VCaP (cell line): ENCODE data around the gene KPNA1.
"Not testable (repeated sequence)": the region's sequence is repeated elsewhere in the genome, so short reads cannot be mapped to it uniquely, and the experiment has no call there.

ENCODE experiments used
- H3K27ac ChIP-seq: fragments of 450-650 bp; 2 replicates; pipeline ENCODE4 v1.5.1; 2017
- TF ChIP-seq, protein P1 (sequence below): fragments of 450-650 bp; conservative IDR thresholded peaks from 2 replicates; pipeline ENCODE4 v1.5.1; 2017; ENCODE audit warnings: mild to moderate bottlenecking, moderate library complexity

Gene KPNA1

DNA sequence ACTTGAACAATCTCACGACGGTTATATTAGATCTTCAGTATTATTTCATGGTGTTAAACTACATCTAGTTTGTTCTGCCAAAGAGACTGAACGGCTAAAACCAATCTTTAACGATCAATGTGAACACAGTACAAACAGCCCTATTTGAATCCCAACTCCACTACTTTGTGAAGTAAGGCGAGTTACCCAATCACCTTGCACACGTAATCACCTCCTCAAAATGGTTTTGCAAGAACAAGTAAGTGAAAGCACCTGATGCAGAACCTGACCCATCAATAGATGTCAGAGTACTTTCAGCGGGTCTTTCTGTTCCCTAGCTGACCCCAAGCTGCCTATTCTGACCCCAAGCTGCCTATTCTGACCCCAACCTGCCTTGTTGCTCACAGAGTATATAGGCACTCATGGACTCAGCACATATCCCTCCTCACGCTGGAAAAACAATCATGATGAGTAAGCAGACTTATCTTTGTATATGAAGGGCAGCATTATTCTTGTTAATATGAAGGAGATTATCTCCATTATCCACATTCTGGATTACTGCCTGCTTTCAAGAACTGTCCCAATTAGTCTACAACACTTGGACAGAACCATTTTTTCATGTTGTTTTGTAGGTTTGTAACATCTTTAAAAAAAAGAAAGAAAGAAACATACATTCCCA is 3.7 kb downstream of the KPNA1 start:
- TF ChIP-seq, protein P1, sequence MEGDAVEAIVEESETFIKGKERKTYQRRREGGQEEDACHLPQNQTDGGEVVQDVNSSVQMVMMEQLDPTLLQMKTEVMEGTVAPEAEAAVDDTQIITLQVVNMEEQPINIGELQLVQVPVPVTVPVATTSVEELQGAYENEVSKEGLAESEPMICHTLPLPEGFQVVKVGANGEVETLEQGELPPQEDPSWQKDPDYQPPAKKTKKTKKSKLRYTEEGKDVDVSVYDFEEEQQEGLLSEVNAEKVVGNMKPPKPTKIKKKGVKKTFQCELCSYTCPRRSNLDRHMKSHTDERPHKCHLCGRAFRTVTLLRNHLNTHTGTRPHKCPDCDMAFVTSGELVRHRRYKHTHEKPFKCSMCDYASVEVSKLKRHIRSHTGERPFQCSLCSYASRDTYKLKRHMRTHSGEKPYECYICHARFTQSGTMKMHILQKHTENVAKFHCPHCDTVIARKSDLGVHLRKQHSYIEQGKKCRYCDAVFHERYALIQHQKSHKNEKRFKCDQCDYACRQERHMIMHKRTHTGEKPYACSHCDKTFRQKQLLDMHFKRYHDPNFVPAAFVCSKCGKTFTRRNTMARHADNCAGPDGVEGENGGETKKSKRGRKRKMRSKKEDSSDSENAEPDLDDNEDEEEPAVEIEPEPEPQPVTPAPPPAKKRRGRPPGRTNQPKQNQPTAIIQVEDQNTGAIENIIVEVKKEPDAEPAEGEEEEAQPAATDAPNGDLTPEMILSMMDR: no peak
- H3K27ac ChIP-seq: no peak overlapping the region

DNA sequence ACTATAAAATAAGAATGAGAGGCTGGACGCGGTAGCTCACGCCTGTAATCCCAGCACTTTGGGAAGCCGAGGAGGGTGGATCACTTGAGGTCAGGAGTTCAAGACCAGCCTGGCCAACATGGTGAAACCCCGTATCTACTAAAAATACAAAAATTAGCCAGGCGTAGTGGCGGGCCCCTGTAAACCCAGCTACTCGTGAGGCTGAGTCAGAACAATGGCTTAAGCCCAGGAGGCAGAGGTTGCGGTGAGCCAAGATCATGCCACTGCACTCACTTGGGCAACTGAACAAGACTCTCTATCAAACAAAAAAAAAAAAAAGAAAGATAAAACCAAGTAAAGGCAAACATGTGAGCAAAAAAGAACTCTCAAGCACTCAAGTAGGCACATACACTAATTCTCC is 5.8 kb downstream of the KPNA1 start:
- not testable (repeated sequence) for H3K27ac ChIP-seq

DNA sequence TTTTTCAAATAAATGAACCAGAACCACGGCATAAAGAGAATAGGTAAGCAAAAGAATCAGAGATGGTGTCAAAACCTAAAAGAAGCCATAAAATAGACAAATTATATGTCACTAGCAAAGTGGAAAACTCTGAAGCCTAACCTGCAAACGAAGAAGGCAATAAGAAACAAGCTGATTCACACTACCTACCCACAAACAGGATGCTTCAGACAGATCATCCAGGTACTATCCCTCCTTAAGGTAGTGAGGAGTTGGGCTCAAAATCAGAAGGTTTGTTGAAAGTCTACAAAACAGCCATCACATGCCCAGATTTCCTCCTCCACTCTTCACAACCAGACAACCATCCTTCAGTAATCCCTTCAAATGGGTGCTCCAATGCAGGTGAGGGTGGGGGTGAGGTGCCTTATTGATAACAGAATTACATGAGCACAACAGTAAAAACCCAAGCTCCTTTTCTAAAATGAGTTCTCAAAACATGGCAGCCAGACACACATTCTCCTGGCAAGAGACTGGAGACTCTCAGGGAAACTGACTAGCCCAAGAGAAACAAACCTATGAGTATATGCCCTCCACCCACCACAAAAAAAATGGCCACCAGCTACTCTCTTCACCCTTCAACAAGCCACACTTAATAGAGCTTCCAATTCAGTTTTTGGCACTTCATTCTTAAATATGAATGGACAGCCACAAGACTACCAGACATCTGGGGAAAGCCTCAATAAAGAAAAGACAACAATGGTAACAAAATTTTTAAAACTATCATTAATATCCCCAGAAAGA is 6.4 kb downstream of the KPNA1 start:
- TF ChIP-seq, protein P1: no peak
- H3K27ac ChIP-seq: no peak overlapping the region

DNA sequence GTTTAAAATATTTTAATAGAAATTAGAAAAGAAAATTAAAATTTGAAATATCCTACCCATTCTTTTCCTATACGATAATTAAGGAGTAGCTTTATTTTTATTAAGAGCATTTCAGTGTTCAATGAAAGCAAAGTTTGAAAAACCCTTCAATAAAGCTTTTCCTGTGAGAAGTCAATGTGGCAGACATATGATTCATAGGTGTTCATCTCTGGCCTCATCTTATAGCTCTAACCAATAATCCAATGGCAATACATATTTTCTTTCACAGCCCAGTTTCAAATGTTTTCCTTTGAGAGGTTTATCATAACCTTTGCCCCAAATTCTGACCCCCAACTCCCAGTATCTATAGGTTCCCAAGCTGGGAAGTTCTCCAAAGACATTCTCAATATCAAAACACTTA is 8.3 kb downstream of the KPNA1 start:
- H3K27ac ChIP-seq: no peak overlapping the region
- TF ChIP-seq, protein P1: no peak

DNA sequence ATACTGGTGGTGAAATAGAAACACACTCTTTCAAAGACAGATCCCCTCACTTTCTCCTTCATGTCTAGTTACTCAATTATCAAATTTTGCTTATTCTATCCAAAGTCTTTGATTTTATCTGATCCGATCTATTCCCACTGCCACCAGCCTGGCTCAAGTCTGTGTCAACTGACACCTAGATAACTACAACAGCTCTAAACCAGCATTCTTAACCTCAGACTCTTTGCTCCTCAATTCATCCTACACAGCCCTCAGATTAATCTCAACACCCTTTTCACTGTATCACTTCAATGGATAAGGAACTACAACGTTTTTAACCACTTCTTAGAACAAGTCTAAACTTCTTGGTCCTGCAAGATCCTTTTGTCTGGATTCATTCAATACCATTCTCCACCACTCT is 9.1 kb downstream of the KPNA1 start:
- TF ChIP-seq, protein P1: no peak

DNA sequence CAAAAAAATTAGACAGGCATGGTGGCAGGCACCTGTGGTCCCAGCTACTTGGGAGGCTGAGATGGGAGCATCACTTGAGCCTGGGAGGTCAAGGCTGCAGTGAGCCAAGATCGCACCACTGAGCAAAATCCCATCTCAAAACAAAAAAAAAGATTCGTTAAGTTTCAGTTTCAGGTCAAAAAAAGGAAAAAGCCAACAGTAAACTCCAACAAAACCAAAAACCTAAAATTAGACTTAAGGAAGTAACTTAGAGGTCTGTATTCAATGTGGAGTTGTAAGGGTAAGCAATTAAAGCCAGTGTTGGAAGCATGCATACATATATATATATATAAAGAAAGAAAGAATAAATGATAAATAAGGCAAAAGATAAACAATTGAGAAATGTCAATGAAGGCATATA is 11.8 kb downstream of the KPNA1 start:
- no peak overlapping the region for H3K27ac ChIP-seq
- TF ChIP-seq, protein P1: no peak

More for the DNA sequence above, 9.1 kb downstream of the KPNA1 start:
- no peak overlapping the region for H3K27ac ChIP-seq

DNA sequence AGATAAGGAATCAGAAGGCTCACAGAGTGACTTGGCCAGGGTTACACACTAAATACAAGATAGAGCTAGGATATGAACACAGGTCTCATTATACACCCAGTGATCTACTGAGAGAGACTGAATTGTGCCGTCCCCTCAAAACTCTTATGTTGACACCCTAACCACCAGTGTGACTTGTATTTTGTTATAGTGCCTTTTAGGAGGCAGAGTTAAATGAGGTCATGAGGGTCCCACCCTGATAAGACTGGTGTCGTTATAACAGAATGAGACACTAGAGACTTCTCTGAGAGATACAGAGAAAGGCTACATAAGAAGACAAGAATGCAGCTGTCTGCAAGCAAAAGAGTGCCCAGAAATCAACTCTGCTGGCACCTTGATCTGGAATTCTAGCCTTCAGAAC is 12.6 kb downstream of the KPNA1 start:
- H3K27ac ChIP-seq: no peak overlapping the region
- TF ChIP-seq, protein P1: no peak

DNA sequence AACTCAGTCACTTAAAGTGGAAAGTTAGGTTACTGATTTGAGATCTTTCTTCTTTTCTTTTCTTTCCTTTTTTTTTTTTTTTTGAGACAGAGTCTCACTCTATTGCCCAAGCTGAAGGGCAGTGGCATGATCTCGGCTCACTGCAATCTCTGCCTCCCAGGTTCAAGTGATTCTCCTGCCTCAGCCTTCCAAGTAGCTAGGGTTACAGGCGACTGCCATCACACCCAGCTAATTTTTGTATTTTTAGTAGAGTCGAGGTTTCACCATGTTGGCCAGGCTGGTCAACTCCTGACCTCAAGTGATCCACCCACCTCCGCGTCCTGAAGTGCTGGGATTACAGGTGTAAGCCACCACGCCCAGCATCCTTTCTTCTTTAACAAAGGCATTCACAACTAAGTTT is 13.8 kb downstream of the KPNA1 start:
- H3K27ac ChIP-seq: not testable (repeated sequence)
